MM.1S (cell line): ENCODE results near the gene C18orf54.

Experiments used
- EZH2phosphoT487 ChIP-seq: fragments of 300-600 bp; sonication (generic); IDR thresholded peaks from 2 replicates; pipeline ENCODE4 v1.6.1; 2018; ENCODE audit warnings: antibody characterized with exemption, low read length
- TF ChIP-seq, protein P1 (sequence below): fragments of 300-600 bp; sonication (generic); IDR thresholded peaks from 2 replicates; pipeline ENCODE4 v1.5.1; 2016; ENCODE audit warnings: antibody characterized with exemption, low read length, mixed read lengths

DNA sequence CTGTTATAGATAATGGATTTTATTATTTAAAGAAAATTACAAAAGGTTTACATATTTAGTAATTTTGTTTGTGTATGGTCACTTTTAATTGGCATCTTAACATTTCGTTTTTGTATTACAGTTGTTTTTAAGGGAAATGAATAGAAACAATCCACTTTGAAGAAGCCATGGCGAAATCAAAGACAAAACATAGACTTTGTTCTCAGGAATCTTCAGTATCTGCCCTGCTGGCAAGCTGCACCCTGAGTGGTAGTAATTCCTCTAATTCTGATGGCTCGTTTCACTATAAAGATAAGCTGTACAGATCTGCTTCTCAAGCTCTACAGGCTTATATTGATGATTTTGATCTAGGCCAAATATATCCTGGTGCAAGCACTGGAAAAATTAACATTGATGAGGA lies 2.7 kb downstream of the C18orf54 start:
- TF ChIP-seq, protein P1, sequence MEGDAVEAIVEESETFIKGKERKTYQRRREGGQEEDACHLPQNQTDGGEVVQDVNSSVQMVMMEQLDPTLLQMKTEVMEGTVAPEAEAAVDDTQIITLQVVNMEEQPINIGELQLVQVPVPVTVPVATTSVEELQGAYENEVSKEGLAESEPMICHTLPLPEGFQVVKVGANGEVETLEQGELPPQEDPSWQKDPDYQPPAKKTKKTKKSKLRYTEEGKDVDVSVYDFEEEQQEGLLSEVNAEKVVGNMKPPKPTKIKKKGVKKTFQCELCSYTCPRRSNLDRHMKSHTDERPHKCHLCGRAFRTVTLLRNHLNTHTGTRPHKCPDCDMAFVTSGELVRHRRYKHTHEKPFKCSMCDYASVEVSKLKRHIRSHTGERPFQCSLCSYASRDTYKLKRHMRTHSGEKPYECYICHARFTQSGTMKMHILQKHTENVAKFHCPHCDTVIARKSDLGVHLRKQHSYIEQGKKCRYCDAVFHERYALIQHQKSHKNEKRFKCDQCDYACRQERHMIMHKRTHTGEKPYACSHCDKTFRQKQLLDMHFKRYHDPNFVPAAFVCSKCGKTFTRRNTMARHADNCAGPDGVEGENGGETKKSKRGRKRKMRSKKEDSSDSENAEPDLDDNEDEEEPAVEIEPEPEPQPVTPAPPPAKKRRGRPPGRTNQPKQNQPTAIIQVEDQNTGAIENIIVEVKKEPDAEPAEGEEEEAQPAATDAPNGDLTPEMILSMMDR = no peak
- TF ChIP-seq EZH2phosphoT487 = no peak
